HCT116 (cell line): ENCODE results near the gene COL12A1.

ENCODE experiments used
- CTCF ChIP-seq, 3 experiments: fragments of 200-600 bp in 1 of 3; sonication (generic) in 1 of 3; IDR thresholded peaks in 2 of 3; conservative IDR thresholded peaks in 1 of 3; 2 replicates each; pipeline ENCODE4 v1.5.1; 2012 to 2017; ENCODE audit warnings: low read depth in 2 of 3, low read length in 2 of 3, antibody characterized with exemption in 1 of 3, borderline replicate concordance in 1 of 3, control low read depth in 1 of 3, mild to moderate bottlenecking in 1 of 3, mixed read lengths in 1 of 3, mixed run types in 1 of 3, moderate library complexity in 1 of 3; ENCODE audit not compliant: insufficient read depth in 1 of 3
- ELF1 ChIP-seq: IDR thresholded peaks from 2 replicates; pipeline ENCODE4 v1.6.1; 2012; ENCODE audit warnings: low read depth, borderline replicate concordance
- EZH2 ChIP-seq: fragments of 200-600 bp; sonication (generic); IDR thresholded peaks from 2 replicates; pipeline ENCODE4 v1.6.1; 2017; ENCODE audit warnings: antibody characterized with exemption, mixed run types
- EZH2phosphoT487 ChIP-seq: fragments of 200-600 bp; IDR thresholded peaks from 2 replicates; pipeline ENCODE4 v1.6.1; 2018; ENCODE audit warnings: antibody characterized with exemption, borderline replicate concordance
- JUND ChIP-seq: IDR thresholded peaks from 2 replicates; pipeline ENCODE4 v1.6.1; 2012
- MAX ChIP-seq: IDR thresholded peaks from 2 replicates; pipeline ENCODE4 v1.6.1; 2012
- POLR2A ChIP-seq: IDR thresholded peaks from 2 replicates; pipeline ENCODE4 v1.7.0; 2011; ENCODE audit warnings: borderline replicate concordance; ENCODE audit not compliant: insufficient read depth, insufficient read length; ENCODE audit errors: extremely low read depth
- POLR2AphosphoS5 ChIP-seq: IDR thresholded peaks from 2 replicates; pipeline ENCODE4 v1.6.1; 2011; ENCODE audit warnings: mild to moderate bottlenecking, low read depth, low read length, moderate library complexity
- RAD21 ChIP-seq: IDR thresholded peaks from 2 replicates; pipeline ENCODE4 v1.6.1; 2012; ENCODE audit warnings: low read depth, mild to moderate bottlenecking
- ZBTB33 ChIP-seq: IDR thresholded peaks from 2 replicates; pipeline ENCODE4 v1.6.1; 2011; ENCODE audit warnings: mild to moderate bottlenecking, low read length, moderate library complexity; ENCODE audit not compliant: insufficient replicate concordance; ENCODE audit errors: extremely low read depth
- ZFX ChIP-seq: fragments of 450-650 bp; IDR thresholded peaks from 2 replicates; pipeline ENCODE4 v1.6.1; 2017

GRCh38 chr6:75135876-75136275, 70.0 kb downstream of the COL12A1 start:
- no peak for TF ChIP-seq EZH2
- no peak for TF ChIP-seq POLR2A
- no peak for TF ChIP-seq ZBTB33
- no peak for TF ChIP-seq CTCF (IDR thresholded peaks at IDR 0.05 in 2 of 3, conservative IDR thresholded peaks at IDR 0.05 in 1 of 3; ENCODE audit: borderline replicate concordance in 1 of 3, insufficient read depth in 1 of 3, low read depth in 2 of 3, low read length in 2 of 3)
- no peak for TF ChIP-seq RAD21
- no peak for TF ChIP-seq POLR2AphosphoS5
- no peak for TF ChIP-seq ZFX
- TF ChIP-seq MAX: no peak
- TF ChIP-seq EZH2phosphoT487: no peak
- no peak for TF ChIP-seq ELF1
- no peak for TF ChIP-seq JUND
